Left ventricle myocardium inferior (tissue), 1 donor: ENCODE measurements around the gene NAALADL1. TPM values are rescaled to one million over a fixed set of nuclear protein-coding genes. Genes with fewer than 3 reads are reported as not detected.

Experiments
- DNase-seq: peaks from one replicate; pipeline ENCODE4 v3.0.0-alpha.2; 2020
- H3K27ac ChIP-seq: fragments of 200-600 bp; replicated peaks from 2 replicates; pipeline ENCODE4 v1.8.0; 2021
- H3K27me3 ChIP-seq: fragments of 200-600 bp; 2 replicates; pipeline ENCODE4 v1.8.0; 2021; ENCODE audit warnings: low read depth
- H3K36me3 ChIP-seq: fragments of 200-600 bp; 2 replicates; pipeline ENCODE4 v1.8.0; 2021
- H3K4me1 ChIP-seq: fragments of 200-600 bp; 2 replicates; pipeline ENCODE4 v1.8.0; 2021
- H3K4me3 ChIP-seq: fragments of 200-600 bp; 2 replicates; pipeline ENCODE4 v1.8.0; 2021; ENCODE audit warnings: mild to moderate bottlenecking, moderate library complexity
- H3K9me3 ChIP-seq: fragments of 200-600 bp; replicated peaks from 2 replicates; pipeline ENCODE4 v1.8.0; 2021
- CTCF ChIP-seq: fragments of 200-600 bp; IDR thresholded peaks from 2 replicates; pipeline ENCODE4 v1.8.0; 2021; ENCODE audit warnings: antibody characterized with exemption, mild to moderate bottlenecking, borderline replicate concordance
- intact Hi-C: fragments of 100-400 bp; cut with micrococcal nuclease; formaldehyde crosslinking; loops from one replicate; pipeline ENCODE4 v1.11.0; 2022
- total RNA-seq: library from RNA; stranded (reverse); fragmentation: NEBNext Ultra II Directional; extraction: Animal tissue kit (Norgen Biotek cat#: 25700); gene quantifications from one replicate; pipeline ENCODE4 v1.2.1, GENCODE V29; 2021
- donor health status: DM: no; HTN: yes; CAD: no; lungs with severe emphysema.

NAALADL1 gene
- total RNA-seq, 1 donor from 2014 or later: 4.8 TPM

GRCh38 chr11:65045728-65046127 is 12.6 kb downstream of the NAALADL1 start:
- Histone ChIP-seq H3K27me3 (peaks cover 8% of the 10 kb centered on the region), H3K9me3 (no peaks in the 10 kb centered on the region), H3K4me3 (no peak overlapping the region), H3K36me3 (peaks cover 13% of the 10 kb centered on the region), H3K4me1 (peaks cover 53% of the 10 kb centered on the region), H3K27ac (no peak overlapping the region)
- no peak for DNase-seq
- no peak for TF ChIP-seq CTCF
- intact Hi-C loops: no loop called here

GRCh38 chr11:65045061-65045460 is 13.3 kb downstream of the NAALADL1 start:
- H3K4me1 ChIP-seq: peaks cover 60% of the 10 kb centered on the region
- intact Hi-C loops: no loop called here
- no peak for DNase-seq
- H3K4me3 ChIP-seq: no peak overlapping the region
- H3K36me3 ChIP-seq: peaks cover 14% of the 10 kb centered on the region
- TF ChIP-seq CTCF: no peak
- H3K9me3 ChIP-seq: no peaks in the 10 kb centered on the region
- H3K27ac ChIP-seq: no peak overlapping the region
- peaks cover 8% of the 10 kb centered on the region for H3K27me3 ChIP-seq

GRCh38 chr11:65043881-65044501 is 14.4 kb downstream of the NAALADL1 start:
- Histone ChIP-seq H3K4me3 (no peak overlapping the region), H3K27me3 (peaks cover 8% of the 10 kb centered on the region), H3K27ac (peak overlapping the region; percentile 39), H3K9me3 (no peaks in the 10 kb centered on the region), H3K36me3 (peaks cover 21% of the 10 kb centered on the region), H3K4me1 (peaks cover 61% of the 10 kb centered on the region)
- no peak for TF ChIP-seq CTCF
- DNase-seq: peak; percentile 48
- intact Hi-C loops: no loop called here

- intact Hi-C loops: no loop called here
- peaks cover 30% of the 10 kb centered on the region for H3K36me3 ChIP-seq
- no peaks in the 10 kb centered on the region for H3K9me3 ChIP-seq
- no peak for TF ChIP-seq CTCF
- peaks cover 56% of the 10 kb centered on the region for H3K4me1 ChIP-seq
- no peak overlapping the region for H3K4me3 ChIP-seq
- DNase-seq: no peak
- H3K27me3 ChIP-seq: peaks cover 8% of the 10 kb centered on the region
- no peak overlapping the region for H3K27ac ChIP-seq
Measured at GRCh38 chr11:65042891-65043290, 15.5 kb downstream of the NAALADL1 start.

- intact Hi-C loops: no loop called here
- Histone ChIP-seq H3K4me1 (peaks cover 49% of the 10 kb centered on the region), H3K36me3 (peaks cover 49% of the 10 kb centered on the region)
Measured at GRCh38 chr11:65040847-65041622, 17.3 kb downstream of the NAALADL1 start, which contains the start of gene SAC3D1. TSS of gene SAC3D1 (plus strand) at chr11:65041210. CDS start at chr11:65041293, 83 bp downstream.

More at GRCh38 chr11:65040847-65041622, 17.3 kb downstream of the NAALADL1 start, which contains the start of gene SAC3D1:
- Histone ChIP-seq H3K27ac (peak within 1 kb of the TSS; percentile 98), H3K27me3 (no peaks in the 10 kb centered on the region), H3K9me3 (no peaks in the 10 kb centered on the region), H3K4me3 (peak within 1 kb of the TSS; percentile 96)
- peak; percentile 89 for DNase-seq
- no peak for TF ChIP-seq CTCF
